Measurements from ENCODE around the gene CMTM5. TPM values are rescaled to one million over a fixed set of nuclear protein-coding genes. Genes with fewer than 3 reads are reported as not detected.

CMTM5 gene, protein sequence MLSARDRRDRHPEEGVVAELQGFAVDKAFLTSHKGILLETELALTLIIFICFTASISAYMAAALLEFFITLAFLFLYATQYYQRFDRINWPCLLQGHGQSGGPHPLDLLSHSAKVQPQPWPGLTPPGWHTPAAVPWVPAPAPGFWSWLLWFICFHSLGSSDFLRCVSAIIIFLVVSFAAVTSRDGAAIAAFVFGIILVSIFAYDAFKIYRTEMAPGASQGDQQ
- total RNA-seq, result 1 to 10 TPM in 3 of 6 donors, under 1 TPM in 1, not detected in 2; 0.47 to 3.1 (median 2.3) TPM

DNA sequence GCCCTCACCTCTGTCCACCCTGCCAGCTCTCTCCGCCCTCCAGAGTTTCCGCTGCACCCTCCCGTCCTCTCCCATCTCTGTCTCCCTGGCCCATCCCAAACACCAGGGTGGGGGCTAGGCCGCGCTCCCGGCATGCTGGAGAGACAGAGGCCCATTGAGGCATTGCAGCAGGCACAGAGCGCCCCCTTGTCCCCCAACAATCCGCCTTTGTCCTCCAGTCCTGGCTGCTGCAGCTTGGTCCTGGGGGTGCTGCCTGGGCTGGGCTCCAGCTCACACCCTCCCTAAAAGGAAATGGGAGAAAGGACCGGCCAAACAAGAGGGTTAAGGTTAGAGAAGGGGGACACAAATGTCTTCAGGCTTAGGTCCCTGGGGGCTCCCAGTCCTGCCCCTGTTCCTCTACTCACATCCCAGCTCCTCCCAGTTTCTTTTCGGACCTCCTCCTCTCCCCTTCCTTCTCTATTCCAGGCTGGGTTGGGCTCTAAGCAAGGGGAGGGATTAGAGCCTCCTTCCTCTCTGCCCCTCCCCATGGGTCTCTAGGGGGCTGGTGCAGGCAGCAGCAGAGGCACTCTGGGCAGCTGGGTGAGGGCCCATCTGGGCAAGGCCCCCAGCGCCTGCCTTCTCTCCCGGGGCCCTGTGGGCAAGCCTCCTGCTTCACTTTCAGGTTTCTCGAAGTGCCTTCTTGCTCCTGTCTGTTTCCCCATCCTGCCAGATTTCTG lies at the start of gene CMTM5:
Gene CMTM5, plus strand, starts transcription at position 565 of the 716 bp plus-strand sequence. CDS start 206 bp downstream, outside the sequence.
- TF ChIP-seq, protein P1, sequence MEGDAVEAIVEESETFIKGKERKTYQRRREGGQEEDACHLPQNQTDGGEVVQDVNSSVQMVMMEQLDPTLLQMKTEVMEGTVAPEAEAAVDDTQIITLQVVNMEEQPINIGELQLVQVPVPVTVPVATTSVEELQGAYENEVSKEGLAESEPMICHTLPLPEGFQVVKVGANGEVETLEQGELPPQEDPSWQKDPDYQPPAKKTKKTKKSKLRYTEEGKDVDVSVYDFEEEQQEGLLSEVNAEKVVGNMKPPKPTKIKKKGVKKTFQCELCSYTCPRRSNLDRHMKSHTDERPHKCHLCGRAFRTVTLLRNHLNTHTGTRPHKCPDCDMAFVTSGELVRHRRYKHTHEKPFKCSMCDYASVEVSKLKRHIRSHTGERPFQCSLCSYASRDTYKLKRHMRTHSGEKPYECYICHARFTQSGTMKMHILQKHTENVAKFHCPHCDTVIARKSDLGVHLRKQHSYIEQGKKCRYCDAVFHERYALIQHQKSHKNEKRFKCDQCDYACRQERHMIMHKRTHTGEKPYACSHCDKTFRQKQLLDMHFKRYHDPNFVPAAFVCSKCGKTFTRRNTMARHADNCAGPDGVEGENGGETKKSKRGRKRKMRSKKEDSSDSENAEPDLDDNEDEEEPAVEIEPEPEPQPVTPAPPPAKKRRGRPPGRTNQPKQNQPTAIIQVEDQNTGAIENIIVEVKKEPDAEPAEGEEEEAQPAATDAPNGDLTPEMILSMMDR (IDR thresholded peaks at IDR 0.05), result no peak
- no peak for TF ChIP-seq POLR2A (IDR thresholded peaks at IDR 0.05)
- TF ChIP-seq EP300 (IDR thresholded peaks at IDR 0.05), result no peak
- no peak for TF ChIP-seq POLR2AphosphoS5 (IDR thresholded peaks at IDR 0.05)
- ATAC-seq (ENCODE audit: low FRiP score in 2 of 2) (peak in 1 of 2 donors; percentile 29), DNase-seq (no peak)
- no peaks in the 10 kb centered on the region for H3K27me3 ChIP-seq
- H3K27ac ChIP-seq, result no peak within 1 kb of the TSS
- H3K36me3 ChIP-seq, result no peaks in the 10 kb centered on the region
- H3K9me3 ChIP-seq, result no peaks in the 10 kb centered on the region
- no peak within 1 kb of the TSS for H3K4me3 ChIP-seq
- WGBS, 2 donors, result 59% methylated on average over 12 to 13 of the region's 13 CpGs
- H3K4me1 ChIP-seq, result peaks cover 0 to 5% (median 0%) of the 10 kb centered on the region in 4 donors

DNA sequence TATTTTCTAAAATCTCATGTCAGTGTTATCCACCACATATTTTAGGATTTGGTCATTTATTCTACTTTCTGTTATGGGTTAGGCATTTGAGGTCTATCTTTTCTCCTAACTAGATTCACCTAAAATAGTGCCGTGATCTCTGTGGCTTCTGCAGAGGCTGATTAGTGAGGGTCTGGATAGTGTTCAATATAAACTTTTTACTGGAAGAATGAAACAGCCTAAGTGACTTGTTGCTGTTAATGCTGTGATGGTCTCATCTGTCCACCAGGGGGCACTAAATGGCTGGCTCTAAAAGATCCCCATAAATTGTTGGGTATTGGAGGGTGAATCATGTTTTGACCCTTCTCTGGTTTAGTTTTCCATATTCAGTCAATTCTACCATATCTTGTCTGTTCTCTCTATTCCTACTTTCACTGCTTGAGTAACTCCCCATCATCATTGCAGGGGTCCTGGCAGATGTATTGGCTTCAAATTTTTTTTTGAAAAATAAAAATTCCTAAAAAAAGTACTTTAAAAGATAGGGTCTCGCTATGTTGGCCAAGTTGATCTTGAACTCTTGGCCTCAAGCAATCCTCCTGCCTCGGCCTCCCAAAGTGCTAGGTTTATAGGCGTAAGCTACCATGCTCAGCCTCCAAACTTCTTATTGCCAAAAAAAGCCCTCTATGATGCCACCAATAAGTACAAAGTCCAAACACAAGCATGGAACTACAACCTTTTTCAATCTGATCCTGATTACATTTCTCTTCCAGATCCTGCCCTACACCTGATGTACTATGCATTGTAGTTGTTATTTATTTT lies 48.7 kb upstream of the CMTM5 start:
- WGBS, 2 donors, result 45 to 52% methylated on average over 4 of the region's 4 CpGs
- Histone ChIP-seq H3K27me3 (no peaks in the 10 kb centered on the region), H3K4me1 (peaks cover under 1 to 7% (median 3%) of the 10 kb centered on the region in 4 donors), H3K36me3 (peaks cover 0 to 35% (median 27%) of the 10 kb centered on the region in 4 donors), H3K4me3 (no peak overlapping the region), H3K9me3 (no peaks in the 10 kb centered on the region), H3K27ac (no peak overlapping the region)
- ATAC-seq (ENCODE audit: low FRiP score in 2 of 2) (peak; percentile 86 to 89), DNase-seq (peak in 1 of 2 donors; percentile 66)
- no peak for TF ChIP-seq POLR2A (IDR thresholded peaks at IDR 0.05)
- TF ChIP-seq, protein P1 (IDR thresholded peaks at IDR 0.05), result peak; percentile 73 to 89 (median 86)

DNA sequence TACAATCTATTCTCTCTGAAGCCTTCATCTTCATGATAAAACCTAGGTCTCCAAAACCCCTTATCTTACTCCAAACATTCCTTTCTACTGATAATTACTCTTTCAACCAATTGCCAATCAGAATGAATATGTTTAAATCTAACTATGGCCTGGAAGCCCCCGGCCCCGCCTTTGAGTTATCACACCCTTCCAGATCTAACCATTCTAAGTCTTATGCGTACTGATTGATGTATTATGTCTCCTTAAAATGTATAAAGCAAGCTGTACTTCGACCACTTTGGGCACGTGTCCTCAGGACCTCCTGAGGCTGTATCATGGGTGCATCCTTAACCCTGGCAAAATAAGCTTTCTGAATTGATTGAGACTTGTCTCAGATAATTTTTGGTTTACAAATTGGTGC lies 41.2 kb upstream of the CMTM5 start:
- Histone ChIP-seq H3K9me3 (no peaks in the 10 kb centered on the region), H3K4me1 (no peaks in the 10 kb centered on the region), H3K4me3 (no peak overlapping the region), H3K36me3 (no peaks in the 10 kb centered on the region), H3K27ac (no peak overlapping the region), H3K27me3 (no peaks in the 10 kb centered on the region)
- TF ChIP-seq POLR2AphosphoS5 (IDR thresholded peaks at IDR 0.05) (no peak), POLR2A (IDR thresholded peaks at IDR 0.05) (no peak), EP300 (IDR thresholded peaks at IDR 0.05) (no peak)
- TF ChIP-seq, protein P1 (IDR thresholded peaks at IDR 0.05), result no peak
- WGBS, 2 donors, result 86 to 91% methylated on average over 5 of the region's 5 CpGs
- DNase-seq, result no peak
- ATAC-seq (ENCODE audit: low FRiP score in 2 of 2), result no peak

DNA sequence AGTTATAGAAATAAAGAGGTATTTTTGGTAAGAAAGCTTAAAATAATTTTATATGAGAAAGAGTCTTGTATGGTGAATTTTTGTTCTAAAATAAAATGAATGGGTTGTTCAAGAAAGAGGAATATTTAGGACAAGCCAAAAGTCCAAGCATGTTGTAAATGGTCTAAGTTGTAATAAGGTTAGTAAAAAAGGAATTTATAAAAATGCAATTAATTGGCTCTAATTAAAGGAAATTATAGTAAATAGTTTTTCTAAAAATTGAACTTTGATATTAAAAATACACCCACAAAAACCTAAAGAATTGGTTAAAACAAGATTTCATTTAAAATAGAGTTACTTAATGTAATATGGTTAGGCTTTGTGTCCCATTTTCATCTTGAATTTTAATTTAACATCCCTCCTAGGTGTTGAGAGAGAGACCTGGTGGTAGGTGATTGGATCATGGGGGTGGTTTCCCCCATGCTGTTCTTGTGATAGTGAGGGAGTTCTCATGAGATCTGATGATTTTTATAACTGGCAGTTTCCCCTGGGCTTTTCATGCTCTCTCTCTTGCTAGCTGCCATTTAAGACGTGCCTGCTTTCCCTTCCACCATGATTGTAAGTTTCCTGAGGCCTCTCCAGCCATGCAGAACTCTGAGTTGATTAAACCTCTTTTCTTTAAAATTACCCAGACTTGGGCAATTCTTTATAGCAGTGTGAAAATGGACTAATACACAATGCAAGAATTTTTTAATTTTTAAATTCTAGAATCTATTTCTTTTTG lies 37.2 kb upstream of the CMTM5 start:
- TF ChIP-seq EP300 (IDR thresholded peaks at IDR 0.05), result no peak
- TF ChIP-seq, protein P1 (IDR thresholded peaks at IDR 0.05), result no peak
- no peak for TF ChIP-seq POLR2AphosphoS5 (IDR thresholded peaks at IDR 0.05)
- TF ChIP-seq POLR2A (IDR thresholded peaks at IDR 0.05), result no peak
- H3K27ac ChIP-seq, result no peak overlapping the region
- 63 to 96% methylated on average over 1 of the region's 1 CpG for WGBS, 2 donors
- no peaks in the 10 kb centered on the region for H3K27me3 ChIP-seq
- H3K9me3 ChIP-seq, result no peaks in the 10 kb centered on the region
- ATAC-seq (ENCODE audit: low FRiP score in 2 of 2), result no peak
- no peak for DNase-seq
- no peaks in the 10 kb centered on the region for H3K36me3 ChIP-seq
- H3K4me3 ChIP-seq, result no peak overlapping the region
- H3K4me1 ChIP-seq, result no peaks in the 10 kb centered on the region

Measured in upper lobe of left lung (tissue), 6 donors.